HUES48 (cell line): ENCODE results near the gene CMTM2.
"Not testable (repeated sequence)": the region's sequence is repeated elsewhere in the genome, so short reads cannot be mapped to it uniquely, and the experiment has no call there.

Experiments
- H3K27ac ChIP-seq: one replicate; pipeline ENCODE4 v1.7.0; 2013; ENCODE audit warnings: low read depth, low read length, inconsistent platforms
- H3K27me3 ChIP-seq: 2 replicates; pipeline ENCODE4 v1.6.1; 2013; ENCODE audit warnings: mild to moderate bottlenecking, low read length; ENCODE audit not compliant: control insufficient read depth, insufficient read depth
- H3K36me3 ChIP-seq: 2 replicates; pipeline ENCODE4 v1.6.1; 2013; ENCODE audit warnings: low read length; ENCODE audit not compliant: control insufficient read depth, insufficient read depth
- H3K4me1 ChIP-seq: 2 replicates; pipeline ENCODE4 v1.6.1; 2013; ENCODE audit warnings: mild to moderate bottlenecking, low read length; ENCODE audit not compliant: control insufficient read depth, insufficient read depth
- H3K4me3 ChIP-seq: 2 replicates; pipeline ENCODE4 v1.5.1; 2013; ENCODE audit warnings: mild to moderate bottlenecking, low read depth, low read length
- H3K9ac ChIP-seq: 2 replicates; pipeline ENCODE4 v1.6.1; 2013; ENCODE audit warnings: mild to moderate bottlenecking, low read depth, low read length, moderate library complexity
- H3K9me3 ChIP-seq: 2 replicates; pipeline ENCODE4 v1.6.1; 2013; ENCODE audit warnings: low read length; ENCODE audit not compliant: control insufficient read depth, insufficient read depth

The CMTM2 gene

GRCh38 chr16:66622863-66623262, 43.6 kb downstream of the CMTM2 start:
- peaks cover 11% of the 10 kb centered on the region for H3K4me1 ChIP-seq
- no peak overlapping the region for H3K4me3 ChIP-seq
- H3K27me3 ChIP-seq = no peaks in the 10 kb centered on the region
- H3K27ac ChIP-seq = no peak overlapping the region
- H3K9me3 ChIP-seq = no peaks in the 10 kb centered on the region
- peaks cover 47% of the 10 kb centered on the region for H3K36me3 ChIP-seq
- H3K9ac ChIP-seq = no peak overlapping the region

DNA sequence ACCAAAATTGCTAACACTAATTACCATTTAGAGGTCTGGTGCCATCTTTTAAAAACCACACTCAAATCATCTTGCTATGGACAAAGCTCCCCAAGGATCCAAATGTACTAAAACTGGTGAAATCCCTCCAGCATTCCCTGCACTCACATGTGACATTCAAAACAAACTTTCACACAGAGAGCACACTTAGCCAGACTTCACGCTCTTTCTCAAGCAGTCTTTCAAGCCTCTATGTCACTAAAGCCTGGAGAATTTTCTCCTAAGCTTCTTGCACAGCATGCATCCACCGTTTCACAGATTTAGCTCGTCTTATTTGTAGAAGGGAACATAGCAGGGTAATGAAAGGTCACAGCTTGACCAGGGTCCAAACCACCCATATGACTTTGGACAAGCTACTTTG, 44.5 kb downstream of the CMTM2 start:
- Histone ChIP-seq H3K36me3 (peaks cover 42% of the 10 kb centered on the region), H3K27ac (no peak overlapping the region), H3K9me3 (no peaks in the 10 kb centered on the region), H3K4me1 (0 out of 2 replicates have a peak, but pooled peaks cover 7% of the 10 kb centered on the region), H3K27me3 (no peaks in the 10 kb centered on the region), H3K9ac (no peak overlapping the region), H3K4me3 (no peak overlapping the region)

DNA sequence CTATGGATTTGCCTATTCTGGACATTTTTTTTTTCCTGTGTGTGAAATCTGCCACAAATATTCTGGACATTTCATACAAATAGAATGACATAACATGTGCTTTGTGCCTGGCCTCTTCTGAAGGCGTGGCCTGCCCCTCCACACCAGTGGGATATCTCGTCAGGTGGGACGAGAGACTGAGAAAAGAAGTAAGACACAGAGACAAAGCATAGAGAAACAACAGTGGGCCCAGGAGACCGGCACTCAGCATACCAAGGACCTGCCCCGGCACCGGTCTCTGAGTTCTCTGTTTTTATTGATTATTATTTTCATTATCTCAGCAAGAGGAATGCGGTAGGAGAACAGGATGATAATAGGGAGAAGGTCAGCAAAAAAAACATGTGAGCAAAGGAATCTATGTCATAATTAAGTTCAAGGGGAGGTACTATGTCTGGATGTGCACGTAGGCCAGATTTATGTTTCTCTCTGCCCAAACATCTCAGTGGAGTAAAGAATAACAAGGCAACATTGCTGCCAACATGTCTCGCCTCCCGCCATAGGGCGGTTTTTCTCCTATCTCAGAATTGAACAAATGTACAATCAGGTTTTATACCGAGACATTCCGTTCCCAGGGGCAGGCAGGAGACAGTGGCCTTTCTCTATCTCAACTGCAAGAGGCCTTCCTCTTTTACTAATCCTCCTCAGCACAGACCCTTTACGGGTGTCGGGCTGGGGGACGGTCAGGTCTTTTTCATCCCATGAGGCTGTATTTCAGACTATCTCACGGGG, 48.5 kb downstream of the CMTM2 start:
- not testable (repeated sequence) for H3K4me1 ChIP-seq, H3K27me3 ChIP-seq, H3K27ac ChIP-seq, H3K9ac ChIP-seq, H3K9me3 ChIP-seq, H3K4me3 ChIP-seq
- peaks cover 12% of the 10 kb centered on the region for H3K36me3 ChIP-seq

GRCh38 chr16:66629856-66630255, 50.6 kb downstream of the CMTM2 start:
- Histone ChIP-seq H3K4me3 (no peak overlapping the region), H3K36me3 (peaks cover 14% of the 10 kb centered on the region), H3K27ac (no peak overlapping the region), H3K27me3 (no peaks in the 10 kb centered on the region), H3K9me3 (no peaks in the 10 kb centered on the region), H3K9ac (no peak overlapping the region), H3K4me1 (no peaks in the 10 kb centered on the region)

DNA sequence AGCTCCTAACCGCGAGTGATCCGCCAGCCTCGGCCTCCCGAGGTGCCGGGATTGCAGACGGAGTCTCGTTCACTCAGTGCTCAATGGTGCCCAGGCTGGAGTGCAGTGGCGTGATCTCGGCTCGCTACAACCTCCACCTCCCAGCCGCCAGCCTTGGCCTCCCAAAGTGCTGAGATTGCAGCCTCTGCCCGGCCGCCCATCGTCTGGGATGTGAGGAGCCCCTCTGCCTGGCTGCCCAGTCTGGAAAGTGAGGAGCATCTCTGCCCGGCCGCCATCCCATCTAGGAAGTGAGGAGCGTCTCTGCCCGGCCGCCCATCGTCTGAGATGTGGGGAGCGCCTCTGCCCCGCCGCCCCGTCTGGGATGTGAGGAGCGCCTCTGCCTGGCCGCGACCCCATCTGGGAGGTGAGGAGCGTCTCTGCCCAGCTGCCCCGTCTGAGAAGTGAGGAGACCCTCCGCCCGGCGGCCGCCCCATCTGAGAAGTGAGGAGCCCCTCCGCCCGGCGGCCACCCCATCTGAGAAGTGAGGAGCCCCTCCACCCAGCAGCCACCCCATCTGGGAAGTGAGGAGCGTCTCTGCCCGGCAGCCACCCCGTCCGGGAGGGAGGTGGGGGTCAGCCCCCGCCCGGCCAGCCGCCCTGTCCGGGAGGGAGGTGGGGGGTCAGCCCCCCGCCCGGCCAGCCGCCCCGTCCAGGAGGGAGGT, 51.4 kb downstream of the CMTM2 start:
- not testable (repeated sequence) for H3K4me3 ChIP-seq, H3K27me3 ChIP-seq, H3K9ac ChIP-seq, H3K27ac ChIP-seq, H3K9me3 ChIP-seq, H3K4me1 ChIP-seq
- peaks cover 20% of the 10 kb centered on the region for H3K36me3 ChIP-seq

- not testable (repeated sequence) for H3K9ac ChIP-seq, H3K4me3 ChIP-seq, H3K9me3 ChIP-seq, H3K4me1 ChIP-seq, H3K27ac ChIP-seq, H3K27me3 ChIP-seq
- H3K36me3 ChIP-seq = peaks cover 28% of the 10 kb centered on the region
Measured at GRCh38 chr16:66631558-66631957, 52.3 kb downstream of the CMTM2 start.

- no peaks in the 10 kb centered on the region for H3K9me3 ChIP-seq
- H3K27me3 ChIP-seq = no peaks in the 10 kb centered on the region
- no peak overlapping the region for H3K27ac ChIP-seq
- no peak overlapping the region for H3K4me3 ChIP-seq
- H3K4me1 ChIP-seq = peaks cover 13% of the 10 kb centered on the region
- H3K36me3 ChIP-seq = peaks cover 25% of the 10 kb centered on the region
- no peak overlapping the region for H3K9ac ChIP-seq
Measured at GRCh38 chr16:66634527-66635196, 55.4 kb downstream of the CMTM2 start.

DNA sequence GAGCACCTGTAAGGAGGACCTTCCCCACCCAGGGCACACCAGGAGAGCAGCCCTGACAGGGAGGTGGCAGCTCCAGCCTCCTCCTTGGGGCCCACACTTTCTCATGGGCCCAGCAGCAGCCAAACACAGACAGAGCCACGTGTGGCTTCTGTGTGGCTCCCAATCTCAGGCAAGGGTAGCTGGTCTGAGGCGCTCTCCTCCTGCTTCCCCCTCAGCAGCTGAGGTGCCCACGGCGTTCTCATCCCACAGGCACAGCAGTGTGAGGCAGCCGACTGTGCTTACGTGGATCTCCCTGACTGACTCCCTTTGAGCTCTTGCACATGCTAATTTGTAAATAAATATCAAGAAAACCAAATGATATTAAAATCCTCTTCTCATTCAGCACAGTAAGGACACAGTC, 56.1 kb downstream of the CMTM2 start:
- no peak overlapping the region for H3K27ac ChIP-seq
- no peaks in the 10 kb centered on the region for H3K9me3 ChIP-seq
- H3K4me3 ChIP-seq = no peak overlapping the region
- H3K36me3 ChIP-seq = peaks cover 25% of the 10 kb centered on the region
- peaks cover 13% of the 10 kb centered on the region for H3K4me1 ChIP-seq
- no peaks in the 10 kb centered on the region for H3K27me3 ChIP-seq
- no peak overlapping the region for H3K9ac ChIP-seq

- no peaks in the 10 kb centered on the region for H3K27me3 ChIP-seq
- H3K27ac ChIP-seq = no peak overlapping the region
- H3K4me3 ChIP-seq = no peak overlapping the region
Measured at GRCh38 chr16:66636199-66636598, 56.9 kb downstream of the CMTM2 start.

DNA sequence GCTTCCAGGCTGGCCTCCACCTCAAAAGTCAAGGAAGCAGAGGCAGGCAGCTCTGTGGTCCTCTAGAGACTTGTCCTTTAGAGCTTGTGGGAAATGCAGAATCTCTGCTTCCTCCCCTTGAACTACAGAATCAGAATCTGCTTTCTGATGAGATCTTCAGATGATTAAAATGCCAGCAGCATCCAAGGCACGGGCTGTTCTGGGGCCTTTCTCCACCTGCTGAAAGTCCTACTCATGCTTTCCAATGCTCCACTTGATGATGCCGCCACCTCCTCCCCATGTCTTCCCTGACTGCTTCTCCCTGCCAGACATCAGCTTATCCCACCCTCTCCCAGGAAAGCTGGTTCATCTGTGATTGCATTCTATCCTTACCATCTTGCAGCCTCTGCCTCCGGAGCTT, 58.5 kb downstream of the CMTM2 start:
- Histone ChIP-seq H3K27me3 (no peaks in the 10 kb centered on the region), H3K36me3 (peaks cover 25% of the 10 kb centered on the region), H3K9ac (no peak overlapping the region), H3K4me3 (no peak overlapping the region), H3K27ac (no peak overlapping the region), H3K4me1 (peaks cover 13% of the 10 kb centered on the region), H3K9me3 (no peaks in the 10 kb centered on the region)

More at GRCh38 chr16:66636199-66636598, 56.9 kb downstream of the CMTM2 start:
- H3K9me3 ChIP-seq = no peaks in the 10 kb centered on the region
- H3K36me3 ChIP-seq = peaks cover 25% of the 10 kb centered on the region
- no peak overlapping the region for H3K9ac ChIP-seq
- H3K4me1 ChIP-seq = peaks cover 13% of the 10 kb centered on the region
